SW 1271 (cell line): ENCODE data around the gene TMEM123.

Experiments used
- DNase-seq, 2 experiments: peaks; one replicate each; lab custom pipeline; 2025; lab: John Stamatoyannopoulos, UW

The TMEM123 gene

GRCh38 chr11:102471474-102471873, 18.9 kb upstream of the TMEM123 start:
- DNase-seq, result no peak

- no peak for DNase-seq
These were observed 17.7 kb upstream of the TMEM123 start for GRCh38 chr11:102470251-102470650.

GRCh38 chr11:102469196-102469821, 16.7 kb upstream of the TMEM123 start:
- no peak for DNase-seq

- no peak for DNase-seq
These were observed 16.1 kb upstream of the TMEM123 start for GRCh38 chr11:102468616-102469195.

- no peak for DNase-seq
These were observed 15.5 kb upstream of the TMEM123 start for GRCh38 chr11:102467853-102468580.

GRCh38 chr11:102467080-102467708, 14.6 kb upstream of the TMEM123 start:
- no peak for DNase-seq

GRCh38 chr11:102465696-102466095, 13.1 kb upstream of the TMEM123 start:
- no peak for DNase-seq

- no peak for DNase-seq
These were observed 12.4 kb upstream of the TMEM123 start for GRCh38 chr11:102464859-102465500.

GRCh38 chr11:102464037-102464436, 11.5 kb upstream of the TMEM123 start:
- no peak for DNase-seq

- DNase-seq, result no peak
These were observed 10.0 kb upstream of the TMEM123 start for GRCh38 chr11:102462610-102463009.

- no peak for DNase-seq
These were observed 6.8 kb upstream of the TMEM123 start for GRCh38 chr11:102459393-102459792.

GRCh38 chr11:102458548-102458947, 6.0 kb upstream of the TMEM123 start:
- DNase-seq, result no peak

GRCh38 chr11:102457865-102458264, 5.3 kb upstream of the TMEM123 start:
- no peak for DNase-seq

GRCh38 chr11:102457056-102457677, 4.6 kb upstream of the TMEM123 start:
- no peak for DNase-seq

- no peak for DNase-seq
These were observed 3.8 kb upstream of the TMEM123 start for GRCh38 chr11:102456381-102456780.

GRCh38 chr11:102453921-102454320, 1.4 kb upstream of the TMEM123 start:
- no peak for DNase-seq

GRCh38 chr11:102453302-102453695, 734 bp upstream of the TMEM123 start:
- DNase-seq, result peak in 1 of 2 experiments; percentile 52

GRCh38 chr11:102451681-102452460, 694 bp downstream of the TMEM123 start:
- DNase-seq, result peak; percentile 57 to 89

- no peak for DNase-seq
These were observed 1.4 kb downstream of the TMEM123 start for GRCh38 chr11:102451041-102451680.
